ENCODE results near the gene POLH. TPM values are rescaled to one million over a fixed set of nuclear protein-coding genes. Genes with fewer than 3 reads are reported as not detected.

The POLH gene
- total RNA-seq, 1 donor from 2014 or later = 4.3 TPM

- H3K27me3 ChIP-seq = no peaks in the 10 kb centered on the region
- H3K4me3 ChIP-seq = peak overlapping the region in 1 of 2 donors; percentile 91
- no peak for DNase-seq (ENCODE audit: low spot score in 2 of 2)
- H3K27ac ChIP-seq = peak overlapping the region in 1 of 2 donors; percentile 86
- no peaks in the 10 kb centered on the region for H3K9me3 ChIP-seq
- intact Hi-C loops (cut with DNase I) = no loop called here
- H3K4me1 ChIP-seq = peaks cover 0 to 17% of the 10 kb centered on the region in 2 donors
- H3K36me3 ChIP-seq = peaks cover 5 to 19% of the 10 kb centered on the region in 2 donors
- TF ChIP-seq CTCF (IDR thresholded peaks at IDR 0.05) = no peak
These were observed 58.8 kb downstream of the POLH start for GRCh38 chr6:43634702-43635303.

- H3K9me3 ChIP-seq = no peaks in the 10 kb centered on the region
- no peak for TF ChIP-seq CTCF (IDR thresholded peaks at IDR 0.05)
- peaks cover 0 to 14% of the 10 kb centered on the region in 2 donors for H3K4me1 ChIP-seq
- peak within 1 kb of the TSS; percentile 89 to 91 for H3K4me3 ChIP-seq
- peaks cover 14 to 27% of the 10 kb centered on the region in 2 donors for H3K36me3 ChIP-seq
- intact Hi-C loops (cut with DNase I) = no loop called here
- H3K27ac ChIP-seq = peak within 1 kb of the TSS; percentile 80 to 86
- peak; percentile 39 to 89 for DNase-seq (ENCODE audit: low spot score in 2 of 2)
- no peaks in the 10 kb centered on the region for H3K27me3 ChIP-seq
These were observed 59.7 kb downstream of the POLH start, which contains the start of gene MAD2L1BP for GRCh38 chr6:43635387-43636307. Gene MAD2L1BP (plus strand): TSS chr6:43635840. CDS start chr6:43635876, 36 bp downstream.

- no peaks in the 10 kb centered on the region for H3K27me3 ChIP-seq
- TF ChIP-seq CTCF (IDR thresholded peaks at IDR 0.05) = no peak
- H3K27ac ChIP-seq = peak overlapping the region; percentile 80 to 86
- intact Hi-C loops (cut with DNase I) = no loop called here
- no peak for DNase-seq (ENCODE audit: low spot score in 2 of 2)
- H3K36me3 ChIP-seq = peaks cover 14 to 33% of the 10 kb centered on the region in 2 donors
- peak overlapping the region; percentile 89 to 91 for H3K4me3 ChIP-seq
- H3K4me1 ChIP-seq = peaks cover 0 to 14% of the 10 kb centered on the region in 2 donors
- H3K9me3 ChIP-seq = no peaks in the 10 kb centered on the region
These were observed 60.3 kb downstream of the POLH start for GRCh38 chr6:43636308-43636659.

- Histone ChIP-seq H3K9me3 (no peaks in the 10 kb centered on the region), H3K27ac (no peak overlapping the region), H3K4me1 (peaks cover 0 to 16% of the 10 kb centered on the region in 2 donors), H3K36me3 (peaks cover 14 to 46% of the 10 kb centered on the region in 2 donors), H3K4me3 (no peak overlapping the region), H3K27me3 (no peaks in the 10 kb centered on the region)
- no peak for DNase-seq (ENCODE audit: low spot score in 2 of 2)
- TF ChIP-seq CTCF (IDR thresholded peaks at IDR 0.05) = no peak
- intact Hi-C loops (cut with DNase I) = no loop called here
These were observed 64.2 kb downstream of the POLH start for GRCh38 chr6:43639984-43640800.

GRCh38 chr6:43644940-43645612 is 69.1 kb downstream of the POLH start, which contains the start of gene RSPH9:
Gene RSPH9 (plus strand): TSS chr6:43645036. CDS start chr6:43645099, 63 bp downstream.
- intact Hi-C loops (cut with DNase I) = no loop called here
- no peaks in the 10 kb centered on the region for H3K27me3 ChIP-seq
- peak in 1 of 2 donors; percentile 71 for DNase-seq (ENCODE audit: low spot score in 2 of 2)
- peaks cover 6 to 25% of the 10 kb centered on the region in 2 donors for H3K36me3 ChIP-seq
- no peak for TF ChIP-seq CTCF (IDR thresholded peaks at IDR 0.05)
- H3K4me3 ChIP-seq = peak within 1 kb of the TSS; percentile 57 to 61
- H3K4me1 ChIP-seq = peaks cover 0 to 8% of the 10 kb centered on the region in 2 donors
- no peak within 1 kb of the TSS for H3K27ac ChIP-seq
- H3K9me3 ChIP-seq = no peaks in the 10 kb centered on the region
